ENCODE data around the gene MAML3. TPM values are rescaled to one million over a fixed set of nuclear protein-coding genes. Genes with fewer than 3 reads are reported as not detected.
A peak's percentile ranks its signal among the peaks of the same experiment; 100 is the strongest.

MAML3 gene
- total RNA-seq, 4 donors from 2014 or later, result 21.2 to 28.4 (median 22.1) TPM

GRCh38 chr4:139815778-139816601 is 338.0 kb downstream of the MAML3 start:
- H3K4me3 ChIP-seq (ENCODE audit: low read depth, poor library complexity, severe bottlenecking), result no peak overlapping the region
- intact Hi-C loops (cut with DNase I; ENCODE audit: low total_unique reads), result no loop called here
- peak; percentile 56 to 85 for DNase-seq (ENCODE audit: low spot score in 2 of 2)
- WGBS, 2 donors, result 27 to 31% methylated on average over 24 of the region's 24 CpGs
- TF ChIP-seq, protein P1, sequence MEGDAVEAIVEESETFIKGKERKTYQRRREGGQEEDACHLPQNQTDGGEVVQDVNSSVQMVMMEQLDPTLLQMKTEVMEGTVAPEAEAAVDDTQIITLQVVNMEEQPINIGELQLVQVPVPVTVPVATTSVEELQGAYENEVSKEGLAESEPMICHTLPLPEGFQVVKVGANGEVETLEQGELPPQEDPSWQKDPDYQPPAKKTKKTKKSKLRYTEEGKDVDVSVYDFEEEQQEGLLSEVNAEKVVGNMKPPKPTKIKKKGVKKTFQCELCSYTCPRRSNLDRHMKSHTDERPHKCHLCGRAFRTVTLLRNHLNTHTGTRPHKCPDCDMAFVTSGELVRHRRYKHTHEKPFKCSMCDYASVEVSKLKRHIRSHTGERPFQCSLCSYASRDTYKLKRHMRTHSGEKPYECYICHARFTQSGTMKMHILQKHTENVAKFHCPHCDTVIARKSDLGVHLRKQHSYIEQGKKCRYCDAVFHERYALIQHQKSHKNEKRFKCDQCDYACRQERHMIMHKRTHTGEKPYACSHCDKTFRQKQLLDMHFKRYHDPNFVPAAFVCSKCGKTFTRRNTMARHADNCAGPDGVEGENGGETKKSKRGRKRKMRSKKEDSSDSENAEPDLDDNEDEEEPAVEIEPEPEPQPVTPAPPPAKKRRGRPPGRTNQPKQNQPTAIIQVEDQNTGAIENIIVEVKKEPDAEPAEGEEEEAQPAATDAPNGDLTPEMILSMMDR (IDR thresholded peaks at IDR 0.05), result no peak
- TF ChIP-seq POLR2A (IDR thresholded peaks at IDR 0.05), result no peak

- WGBS, 2 donors, result 39 to 42% methylated on average over 8 of the region's 8 CpGs
- intact Hi-C loops (cut with DNase I; ENCODE audit: low total_unique reads), result no loop called here
- TF ChIP-seq POLR2A (IDR thresholded peaks at IDR 0.05), result no peak
- TF ChIP-seq, protein P1 (IDR thresholded peaks at IDR 0.05), result no peak
- peak; percentile 69 to 85 for DNase-seq (ENCODE audit: low spot score in 2 of 2)
- no peak overlapping the region for H3K4me3 ChIP-seq (ENCODE audit: low read depth, poor library complexity, severe bottlenecking)
Measured at GRCh38 chr4:139814323-139815015, 339.5 kb downstream of the MAML3 start.

- intact Hi-C loops (cut with DNase I; ENCODE audit: low total_unique reads), result no loop called here
- no peak for TF ChIP-seq POLR2A (IDR thresholded peaks at IDR 0.05)
- TF ChIP-seq, protein P1 (IDR thresholded peaks at IDR 0.05), result no peak
- H3K4me3 ChIP-seq (ENCODE audit: low read depth, poor library complexity, severe bottlenecking), result no peak overlapping the region
- 72 to 84% methylated on average over 3 of the region's 3 CpGs for WGBS, 2 donors
- no peak for DNase-seq (ENCODE audit: low spot score in 2 of 2)
Measured at GRCh38 chr4:139813881-139814280, 340.1 kb downstream of the MAML3 start.

- TF ChIP-seq, protein P1 (IDR thresholded peaks at IDR 0.05), result no peak
- no peak for TF ChIP-seq POLR2A (IDR thresholded peaks at IDR 0.05)
- no peak for DNase-seq (ENCODE audit: low spot score in 2 of 2)
- 92 to 95% methylated on average over 1 of the region's 1 CpG for WGBS, 2 donors
- intact Hi-C loops (cut with DNase I; ENCODE audit: low total_unique reads), result no loop called here
- H3K4me3 ChIP-seq (ENCODE audit: low read depth, poor library complexity, severe bottlenecking), result no peak overlapping the region
Measured at GRCh38 chr4:139810710-139811109, 343.3 kb downstream of the MAML3 start.

DNA sequence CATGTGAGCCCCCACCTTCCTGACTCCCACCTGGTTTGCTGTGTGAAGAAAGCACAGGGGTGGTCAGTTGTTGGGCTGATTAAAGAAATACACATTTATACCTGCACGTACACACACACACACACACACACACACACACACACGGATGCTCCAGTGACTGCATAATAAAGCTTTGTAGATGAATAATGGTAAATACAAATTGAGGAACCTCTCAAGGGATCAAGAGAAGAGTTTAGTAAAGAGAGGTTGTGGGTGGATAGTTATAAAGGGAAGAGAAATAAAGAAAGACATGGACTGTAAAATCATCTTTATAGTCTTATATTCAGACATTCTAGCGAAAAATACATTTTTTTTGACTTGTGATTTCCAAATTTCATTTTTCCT is 344.2 kb downstream of the MAML3 start:
- 88 to 94% methylated on average over 3 of the region's 3 CpGs for WGBS, 2 donors
- TF ChIP-seq, protein P1 (IDR thresholded peaks at IDR 0.05), result no peak
- no peak for TF ChIP-seq POLR2A (IDR thresholded peaks at IDR 0.05)
- intact Hi-C loops (cut with DNase I; ENCODE audit: low total_unique reads), result no loop called here
- no peak for DNase-seq (ENCODE audit: low spot score in 2 of 2)
- H3K4me3 ChIP-seq (ENCODE audit: low read depth, poor library complexity, severe bottlenecking), result no peak overlapping the region

Measured in lower leg skin (tissue), 4 donors.